ENCODE data around the gene ARVCF.

DNA sequence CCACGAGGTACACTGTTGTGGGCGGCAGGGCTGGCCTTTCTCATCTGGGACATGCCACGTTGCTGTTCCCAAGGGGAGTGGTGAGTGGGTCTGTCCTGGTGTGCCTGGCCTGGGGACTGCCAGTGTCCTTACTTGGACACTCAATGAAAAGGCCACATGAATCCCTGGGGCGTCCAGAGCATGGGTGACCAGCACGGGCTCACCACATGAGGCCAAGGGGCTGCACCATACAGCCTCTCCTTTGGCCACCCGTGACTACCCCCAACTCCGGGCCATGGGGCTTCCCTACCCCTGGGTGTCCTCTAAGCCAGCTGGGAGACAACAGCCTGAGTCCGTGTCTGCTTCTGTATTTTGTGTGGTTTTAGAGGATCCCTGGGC is 54.8 kb downstream of the ARVCF start:
- TF ChIP-seq, protein P1, sequence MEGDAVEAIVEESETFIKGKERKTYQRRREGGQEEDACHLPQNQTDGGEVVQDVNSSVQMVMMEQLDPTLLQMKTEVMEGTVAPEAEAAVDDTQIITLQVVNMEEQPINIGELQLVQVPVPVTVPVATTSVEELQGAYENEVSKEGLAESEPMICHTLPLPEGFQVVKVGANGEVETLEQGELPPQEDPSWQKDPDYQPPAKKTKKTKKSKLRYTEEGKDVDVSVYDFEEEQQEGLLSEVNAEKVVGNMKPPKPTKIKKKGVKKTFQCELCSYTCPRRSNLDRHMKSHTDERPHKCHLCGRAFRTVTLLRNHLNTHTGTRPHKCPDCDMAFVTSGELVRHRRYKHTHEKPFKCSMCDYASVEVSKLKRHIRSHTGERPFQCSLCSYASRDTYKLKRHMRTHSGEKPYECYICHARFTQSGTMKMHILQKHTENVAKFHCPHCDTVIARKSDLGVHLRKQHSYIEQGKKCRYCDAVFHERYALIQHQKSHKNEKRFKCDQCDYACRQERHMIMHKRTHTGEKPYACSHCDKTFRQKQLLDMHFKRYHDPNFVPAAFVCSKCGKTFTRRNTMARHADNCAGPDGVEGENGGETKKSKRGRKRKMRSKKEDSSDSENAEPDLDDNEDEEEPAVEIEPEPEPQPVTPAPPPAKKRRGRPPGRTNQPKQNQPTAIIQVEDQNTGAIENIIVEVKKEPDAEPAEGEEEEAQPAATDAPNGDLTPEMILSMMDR (IDR thresholded peaks at IDR 0.05): no peak
- TF ChIP-seq POLR2AphosphoS5 (IDR thresholded peaks at IDR 0.05): no peak

Data from gastroesophageal sphincter (tissue), 3 donors.